GM19372 (cell line): ENCODE measurements around the gene ZNF526.
A peak's percentile ranks its signal among the peaks of the same experiment; 100 is the strongest.
"Not testable (repeated sequence)": the region's sequence is repeated elsewhere in the genome, so short reads cannot be mapped to it uniquely, and the experiment has no call there.

Source experiments
- ATAC-seq: cut with Tn5 transposase; IDR thresholded peaks from one replicate; pipeline ENCODE4 v1.9.1; 2021; ENCODE audit warnings: mild to moderate bottlenecking, low read depth, moderate library complexity; ENCODE audit not compliant: unreplicated experiment

ZNF526 gene

GRCh38 chr19:42254850-42255765 is 35.0 kb downstream of the ZNF526 start, which contains the start of gene ERF:
Gene ERF (minus strand): TSS chr19:42255128. CDS start chr19:42254999, 129 bp downstream.
- ATAC-seq, result peak; percentile 64

- ATAC-seq, result no peak
Observed at GRCh38 chr19:42255766-42256745, 35.9 kb downstream of the ZNF526 start.

DNA sequence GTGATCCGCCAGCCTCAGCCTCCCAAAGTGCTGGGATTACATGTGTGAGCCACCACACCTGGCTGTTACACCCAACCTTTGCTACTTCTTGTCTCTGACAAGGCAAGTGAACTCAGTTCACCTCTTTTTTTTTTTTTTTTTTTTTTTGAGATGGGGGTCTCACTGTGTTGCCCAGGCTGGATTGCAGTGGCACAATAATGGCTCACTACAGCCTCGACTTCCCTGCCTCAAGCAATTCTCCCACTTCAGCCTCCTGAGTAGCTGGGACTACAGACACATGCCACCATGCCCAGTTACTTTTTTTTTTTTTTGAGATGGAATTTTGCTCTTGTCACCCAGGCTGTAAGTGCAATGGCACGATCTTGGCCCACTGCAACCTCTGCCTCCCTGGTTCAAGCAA is 37.7 kb downstream of the ZNF526 start:
- ATAC-seq, result not testable (repeated sequence)

DNA sequence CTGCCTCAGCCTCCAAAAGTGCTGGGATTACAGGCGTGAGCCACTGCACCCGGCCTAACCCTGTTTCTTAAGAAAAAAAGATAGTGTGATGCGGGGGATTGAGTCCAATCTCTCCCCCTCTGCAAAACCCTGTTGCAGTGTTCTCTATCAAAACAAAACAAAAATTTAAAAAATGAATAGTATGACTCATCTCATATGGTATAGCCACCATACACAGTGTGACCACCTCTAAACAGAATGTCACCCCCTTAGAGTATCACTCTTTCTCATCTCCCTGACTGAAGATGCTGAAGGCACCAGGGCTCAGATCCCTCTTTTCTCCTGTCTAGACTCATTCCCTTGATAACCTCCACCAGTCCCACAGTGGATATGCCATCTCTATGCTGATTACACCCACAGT is 41.7 kb downstream of the ZNF526 start:
- ATAC-seq, result no peak

GRCh38 chr19:42266105-42266504 is 46.0 kb downstream of the ZNF526 start:
- ATAC-seq, result not testable (repeated sequence)

DNA sequence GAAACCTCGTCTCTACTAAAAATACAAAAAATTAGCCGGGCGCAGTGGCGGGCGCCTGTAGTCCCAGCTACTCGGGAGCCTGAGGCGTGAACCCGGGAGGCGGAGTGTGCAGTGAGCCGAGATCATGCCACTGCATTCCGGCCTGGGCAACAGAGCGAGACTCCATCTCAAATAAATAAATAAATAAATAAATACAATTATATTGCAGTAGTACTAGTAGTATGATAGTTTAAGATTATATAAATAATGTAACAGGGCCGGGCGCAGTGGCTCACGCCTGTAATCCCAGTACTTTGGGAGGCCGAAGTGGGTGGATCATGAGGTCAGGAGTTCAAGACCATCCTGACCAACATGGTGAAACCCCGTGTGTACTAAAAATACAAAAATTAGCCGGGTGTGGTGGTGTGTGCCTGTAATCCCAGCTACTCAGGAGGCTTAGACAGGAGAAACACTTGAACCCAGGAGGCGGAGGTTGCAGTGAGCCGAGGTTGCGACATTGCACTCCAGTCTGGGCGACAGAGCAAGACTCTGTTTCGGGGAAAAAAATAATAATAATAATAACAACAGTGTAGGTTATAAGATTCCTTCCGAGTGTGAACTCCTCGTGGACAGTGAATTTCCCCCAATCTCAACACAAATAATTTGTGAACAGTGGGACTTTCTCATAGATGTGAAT is 47.0 kb downstream of the ZNF526 start:
- ATAC-seq, result not testable (repeated sequence)

DNA sequence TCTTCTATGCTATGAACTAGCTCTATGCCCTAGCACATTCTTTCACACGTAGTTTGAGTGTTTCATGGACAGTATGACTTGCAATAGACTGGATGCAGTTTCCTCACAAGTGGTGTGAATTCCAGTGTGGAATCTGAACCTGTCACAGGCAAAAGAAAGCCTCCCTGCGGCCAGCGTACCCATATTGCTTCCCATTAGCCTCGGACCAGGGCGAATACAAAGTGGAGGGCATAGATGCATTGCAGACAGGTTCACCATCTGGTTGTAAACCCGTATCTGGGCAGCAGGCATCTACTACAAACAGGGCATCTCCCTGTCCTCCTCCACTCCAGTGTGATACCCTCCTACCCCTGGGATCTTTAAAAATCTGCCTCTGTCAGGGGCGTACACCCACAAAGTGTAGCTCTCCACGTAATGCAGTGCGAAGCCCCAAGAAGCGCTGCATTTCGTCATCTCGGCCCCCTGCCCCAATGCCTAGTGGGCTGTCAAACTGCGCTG is 47.6 kb downstream of the ZNF526 start:
- no peak for ATAC-seq

DNA sequence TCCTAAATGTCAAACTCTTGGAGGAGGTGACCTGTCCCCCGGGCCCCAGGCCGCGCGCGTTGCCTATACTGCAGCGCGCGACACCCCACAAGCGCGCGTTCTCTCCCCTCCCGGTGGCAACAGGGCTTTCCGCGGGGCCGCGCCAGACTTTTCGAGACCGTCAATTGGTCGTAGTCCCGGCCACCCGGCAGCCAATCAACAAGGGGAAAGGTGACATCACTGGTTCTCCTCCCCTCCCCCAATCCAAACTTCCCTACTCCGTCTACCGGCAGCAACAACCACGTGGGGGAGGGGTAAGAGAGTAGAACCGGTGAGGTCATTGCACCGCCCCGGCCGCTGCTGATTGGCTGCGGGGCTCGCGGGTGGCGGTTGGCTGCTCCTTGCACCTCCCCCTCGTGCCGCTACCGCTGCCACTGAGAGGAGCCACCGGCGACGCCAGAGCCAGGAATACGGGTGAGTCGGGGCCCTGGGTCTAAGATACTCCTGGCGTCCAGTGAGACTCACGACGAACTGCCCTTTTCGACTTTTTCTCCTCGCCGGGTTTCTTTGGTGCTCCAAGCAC is 48.1 kb downstream of the ZNF526 start:
- ATAC-seq, result peak; percentile 47

- ATAC-seq, result peak; percentile 78
Observed at GRCh38 chr19:42268704-42269477, 48.8 kb downstream of the ZNF526 start, which contains the start of gene CIC. Gene CIC (plus strand): TSS chr19:42269252. CDS start chr19:42271784, 2,532 bp downstream.

GRCh38 chr19:42269478-42270345 is 49.6 kb downstream of the ZNF526 start:
- ATAC-seq, result no peak

GRCh38 chr19:42270346-42271044 is 50.4 kb downstream of the ZNF526 start:
- ATAC-seq, result no peak

DNA sequence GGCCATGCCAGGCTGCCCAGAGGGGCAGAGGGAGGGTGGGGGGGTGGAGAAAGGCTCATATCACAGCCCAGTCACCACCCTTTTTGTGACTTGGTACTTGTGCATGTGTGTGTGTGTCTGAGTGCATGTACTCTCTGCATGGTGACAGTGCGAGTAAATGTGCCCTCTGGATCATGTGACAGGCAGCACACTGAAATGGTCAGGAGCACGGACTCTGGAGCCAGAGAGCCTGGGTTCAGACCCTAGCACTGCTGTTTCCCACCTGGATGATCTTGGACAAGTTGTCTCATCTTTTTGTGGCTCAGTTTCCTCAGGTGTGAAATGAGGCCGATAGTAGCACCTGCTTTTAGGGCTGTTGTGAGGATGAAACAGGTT is 50.9 kb downstream of the ZNF526 start:
- ATAC-seq, result no peak

- no peak for ATAC-seq
Observed at GRCh38 chr19:42271861-42272534, 51.9 kb downstream of the ZNF526 start.

DNA sequence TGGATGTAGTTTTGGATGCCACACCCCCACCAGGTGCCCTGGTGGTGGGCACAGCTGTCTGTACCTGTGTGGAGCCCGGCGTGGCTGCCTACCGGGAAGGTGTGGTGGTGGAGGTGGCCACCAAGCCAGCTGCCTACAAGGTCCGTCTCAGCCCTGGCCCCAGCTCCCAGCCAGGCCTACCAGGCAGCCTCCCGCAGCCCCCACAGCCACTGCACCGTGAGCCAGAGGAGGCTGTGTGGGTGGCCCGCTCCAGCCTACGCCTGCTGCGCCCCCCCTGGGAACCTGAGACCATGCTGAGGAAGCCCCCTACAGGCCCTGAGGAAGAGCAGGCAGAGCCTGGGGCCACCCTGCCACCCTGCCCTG is 52.4 kb downstream of the ZNF526 start:
- ATAC-seq, result no peak

GRCh38 chr19:42272989-42273406 is 52.9 kb downstream of the ZNF526 start:
- ATAC-seq, result no peak

- no peak for ATAC-seq
Observed at GRCh38 chr19:42273407-42274064, 53.4 kb downstream of the ZNF526 start.
